NCI-H510A (cell line): ENCODE data around the gene TGFBR3.

ENCODE experiments used
- DNase-seq: peaks from one replicate; lab custom pipeline; 2025; lab: John Stamatoyannopoulos, UW

The TGFBR3 gene

GRCh38 chr1:91826248-91826647 lies 59.7 kb downstream of the TGFBR3 start:
- DNase-seq, result no peak

- no peak for DNase-seq
Observed at GRCh38 chr1:91821126-91821868, 64.7 kb downstream of the TGFBR3 start.

GRCh38 chr1:91819038-91819788 lies 66.7 kb downstream of the TGFBR3 start:
- no peak for DNase-seq

- DNase-seq, result no peak
Observed at GRCh38 chr1:91818713-91818975, 67.3 kb downstream of the TGFBR3 start.

GRCh38 chr1:91817211-91817905 lies 68.6 kb downstream of the TGFBR3 start:
- no peak for DNase-seq

GRCh38 chr1:91816031-91816430 lies 69.9 kb downstream of the TGFBR3 start:
- DNase-seq, result no peak

GRCh38 chr1:91814448-91814847 lies 71.5 kb downstream of the TGFBR3 start:
- no peak for DNase-seq

- DNase-seq, result no peak
Observed at GRCh38 chr1:91813813-91814212, 72.1 kb downstream of the TGFBR3 start.

- DNase-seq, result no peak
Observed at GRCh38 chr1:91811363-91812025, 74.5 kb downstream of the TGFBR3 start.

GRCh38 chr1:91809317-91809716 lies 76.6 kb downstream of the TGFBR3 start:
- DNase-seq, result no peak

- DNase-seq, result no peak
Observed at GRCh38 chr1:91807921-91808620, 77.9 kb downstream of the TGFBR3 start.

GRCh38 chr1:91806769-91807700 lies 78.9 kb downstream of the TGFBR3 start:
- peak; percentile 63 for DNase-seq

GRCh38 chr1:91806181-91806768 lies 79.7 kb downstream of the TGFBR3 start:
- DNase-seq, result no peak

- no peak for DNase-seq
Observed at GRCh38 chr1:91805311-91805801, 80.6 kb downstream of the TGFBR3 start.

- no peak for DNase-seq
Observed at GRCh38 chr1:91804546-91805023, 81.4 kb downstream of the TGFBR3 start.

GRCh38 chr1:91803847-91804545 lies 82.0 kb downstream of the TGFBR3 start:
- no peak for DNase-seq

- no peak for DNase-seq
Observed at GRCh38 chr1:91803123-91803522, 82.8 kb downstream of the TGFBR3 start.

GRCh38 chr1:91801496-91802115 lies 84.3 kb downstream of the TGFBR3 start:
- DNase-seq, result no peak

- DNase-seq, result no peak
Observed at GRCh38 chr1:91799863-91800262, 86.1 kb downstream of the TGFBR3 start.
